GM12875 (cell line): ENCODE data around the gene EPHB6.

Experiments used
- H3K4me3 ChIP-seq: one replicate; pipeline ENCODE4 v1.5.1; 2011; ENCODE audit warnings: low read depth, low read length, control low read depth
- CTCF ChIP-seq: IDR thresholded peaks from 2 replicates; pipeline ENCODE4 v1.5.1; 2011; ENCODE audit warnings: low read depth, mild to moderate bottlenecking, control low read depth, inconsistent platforms, low read length, moderate library complexity, borderline replicate concordance; ENCODE audit not compliant: insufficient read depth

Gene EPHB6

GRCh38 chr7:142860968-142861367 is 6.1 kb downstream of the EPHB6 start:
- TF ChIP-seq CTCF = no peak
- H3K4me3 ChIP-seq = no peak overlapping the region

- H3K4me3 ChIP-seq = no peak overlapping the region
- no peak for TF ChIP-seq CTCF
Measured at GRCh38 chr7:142862351-142862750, 7.5 kb downstream of the EPHB6 start.

- TF ChIP-seq CTCF = no peak
- no peak overlapping the region for H3K4me3 ChIP-seq
Measured at GRCh38 chr7:142862786-142863400, 8.0 kb downstream of the EPHB6 start.

- TF ChIP-seq CTCF = no peak
- no peak overlapping the region for H3K4me3 ChIP-seq
Measured at GRCh38 chr7:142863891-142864685, 9.2 kb downstream of the EPHB6 start.

- no peak overlapping the region for H3K4me3 ChIP-seq
- TF ChIP-seq CTCF = no peak
Measured at GRCh38 chr7:142864980-142865747, 10.3 kb downstream of the EPHB6 start.

GRCh38 chr7:142865766-142866165 is 10.9 kb downstream of the EPHB6 start:
- TF ChIP-seq CTCF = no peak
- no peak overlapping the region for H3K4me3 ChIP-seq
